GM21526 (cell line): ENCODE measurements around the gene LYAR.

Experiments
- ATAC-seq: cut with Tn5 transposase; IDR thresholded peaks from one replicate; pipeline ENCODE4 v1.9.1; 2021; ENCODE audit warnings: moderate library complexity; ENCODE audit not compliant: unreplicated experiment, low FRiP score

LYAR gene

GRCh38 chr4:4317496-4318232, 27.7 kb upstream of the LYAR start:
- no peak for ATAC-seq

GRCh38 chr4:4316150-4316495, 26.2 kb upstream of the LYAR start:
- ATAC-seq, result no peak

- ATAC-seq, result no peak
Measured at GRCh38 chr4:4315461-4316149, 25.7 kb upstream of the LYAR start.

- ATAC-seq, result no peak
Measured at GRCh38 chr4:4311193-4311592, 21.2 kb upstream of the LYAR start.

- ATAC-seq, result no peak
Measured at GRCh38 chr4:4308800-4309441, 19.0 kb upstream of the LYAR start.

GRCh38 chr4:4306920-4307319, 17.0 kb upstream of the LYAR start:
- ATAC-seq, result no peak

GRCh38 chr4:4302416-4302815, 12.5 kb upstream of the LYAR start:
- ATAC-seq, result no peak

DNA sequence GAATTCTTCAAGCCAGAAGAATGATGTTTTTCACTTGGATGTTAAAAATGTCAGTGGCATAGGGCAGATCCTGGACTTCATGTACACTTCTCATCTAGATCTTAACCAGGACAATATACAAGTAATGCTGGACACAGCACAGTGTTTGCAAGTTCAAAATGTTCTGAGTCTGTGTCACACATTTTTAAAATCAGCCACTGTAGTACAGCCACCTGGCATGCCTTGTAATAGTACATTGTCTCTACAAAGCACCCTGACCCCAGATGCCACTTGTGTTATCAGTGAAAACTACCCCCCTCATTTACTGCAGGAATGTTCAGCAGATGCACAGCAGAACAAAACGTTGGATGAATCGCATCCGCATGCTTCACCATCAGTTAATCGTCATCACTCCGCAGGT, 12.0 kb upstream of the LYAR start:
- no peak for ATAC-seq

DNA sequence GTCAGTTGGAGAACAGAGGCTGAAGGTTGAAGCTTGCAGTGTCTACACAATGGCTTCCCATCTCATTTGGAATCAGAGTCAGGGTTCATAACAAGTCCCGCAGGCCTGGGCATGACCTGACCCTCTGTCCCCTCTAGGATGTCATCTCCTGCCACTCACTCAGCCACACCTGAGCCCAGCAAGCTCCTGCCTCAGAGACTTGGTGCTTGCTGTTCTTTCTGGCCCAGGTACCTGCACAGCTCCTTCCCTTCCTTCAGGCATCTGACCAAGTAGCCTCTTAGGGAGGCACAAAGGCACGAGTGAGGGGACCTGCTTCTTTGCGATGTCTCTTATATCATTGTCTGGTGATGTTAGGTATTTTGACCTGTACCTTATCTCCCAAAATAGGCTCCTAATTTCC, 9.1 kb upstream of the LYAR start:
- ATAC-seq, result no peak

GRCh38 chr4:4296283-4296846, 6.4 kb upstream of the LYAR start:
- no peak for ATAC-seq

- no peak for ATAC-seq
Measured at GRCh38 chr4:4293279-4293678, 3.3 kb upstream of the LYAR start.

DNA sequence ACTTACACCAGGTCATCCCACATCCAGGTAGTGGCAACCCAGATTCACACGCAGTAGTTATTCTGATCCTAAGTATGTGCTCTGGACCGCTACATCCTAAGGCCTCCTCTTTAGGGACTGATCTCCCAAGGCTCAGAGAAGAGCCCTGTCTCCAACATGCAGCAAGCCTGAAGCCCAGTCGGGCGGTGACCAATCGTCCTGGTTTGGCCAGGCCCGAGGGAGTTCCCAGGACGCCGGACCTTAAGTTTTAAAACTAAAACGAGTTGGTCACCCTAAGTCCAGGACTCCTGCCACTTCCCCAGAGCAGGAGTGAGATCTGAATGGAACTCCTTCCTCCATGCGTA, 385 bp downstream of the LYAR start:
- ATAC-seq, result peak; percentile 19

DNA sequence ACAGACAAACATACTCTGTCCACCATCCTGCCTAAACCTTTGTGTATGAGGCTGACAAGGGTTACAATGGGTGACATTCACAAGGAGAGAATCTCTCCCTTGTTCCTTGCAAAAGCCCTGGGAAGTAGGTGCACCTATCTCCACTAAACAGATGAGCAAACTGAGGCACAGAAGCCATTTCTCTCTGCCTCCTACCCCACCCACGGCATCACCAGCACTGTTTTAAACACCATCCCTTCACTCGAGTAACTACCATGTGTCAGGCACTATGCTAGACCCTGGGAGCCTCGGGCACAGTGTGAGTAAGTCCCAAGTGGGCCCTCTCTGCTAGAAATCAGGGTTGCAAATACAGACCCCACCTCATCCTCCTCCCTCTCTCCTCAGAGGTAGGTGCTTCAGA, 899 bp downstream of the LYAR start:
- no peak for ATAC-seq

DNA sequence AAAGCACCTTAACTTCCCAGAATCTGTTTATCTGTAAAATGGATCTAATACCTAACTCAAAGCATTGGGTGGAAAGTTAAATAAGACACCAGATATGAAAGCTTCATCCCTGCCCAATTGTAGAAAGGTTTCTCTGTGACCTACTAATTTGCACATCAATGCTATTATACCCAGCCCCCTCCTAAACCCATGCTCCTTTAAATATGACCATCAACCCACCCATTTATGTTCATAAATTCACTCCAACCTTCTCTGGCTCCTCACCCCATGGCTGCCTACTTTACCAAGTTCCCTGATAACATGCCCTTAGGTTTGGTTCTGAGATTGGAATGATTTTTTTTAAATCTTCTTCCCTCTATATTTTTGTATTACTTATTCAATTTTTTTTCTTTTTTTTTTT, 1.9 kb downstream of the LYAR start:
- ATAC-seq, result no peak

- ATAC-seq, result no peak
Measured at GRCh38 chr4:4284827-4285618, 4.9 kb downstream of the LYAR start.

GRCh38 chr4:4281787-4282186, 8.2 kb downstream of the LYAR start:
- no peak for ATAC-seq

DNA sequence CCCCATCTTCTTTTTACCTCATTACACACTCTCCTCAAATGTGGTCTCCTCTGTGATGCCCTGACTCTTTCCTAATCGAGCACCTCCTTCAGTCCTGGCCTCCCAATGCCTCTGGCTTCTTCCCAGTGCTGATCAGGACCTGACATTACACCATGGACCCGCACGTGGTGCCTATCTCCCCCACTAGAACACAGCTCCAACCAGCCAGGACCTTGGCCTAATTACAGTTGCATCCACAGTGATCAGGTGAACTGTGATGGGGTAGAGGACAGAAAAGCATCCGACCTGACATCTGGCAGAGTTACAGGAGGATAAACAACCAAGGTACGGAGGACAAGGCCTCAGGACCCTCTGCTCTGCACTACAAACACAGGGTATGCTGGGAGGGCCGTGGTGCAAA, 12.4 kb downstream of the LYAR start:
- ATAC-seq, result no peak

- ATAC-seq, result no peak
Measured at GRCh38 chr4:4274226-4274625, 15.7 kb downstream of the LYAR start.

GRCh38 chr4:4271912-4272311, 18.0 kb downstream of the LYAR start:
- ATAC-seq, result no peak

- ATAC-seq, result no peak
Measured at GRCh38 chr4:4270529-4270928, 19.4 kb downstream of the LYAR start.

DNA sequence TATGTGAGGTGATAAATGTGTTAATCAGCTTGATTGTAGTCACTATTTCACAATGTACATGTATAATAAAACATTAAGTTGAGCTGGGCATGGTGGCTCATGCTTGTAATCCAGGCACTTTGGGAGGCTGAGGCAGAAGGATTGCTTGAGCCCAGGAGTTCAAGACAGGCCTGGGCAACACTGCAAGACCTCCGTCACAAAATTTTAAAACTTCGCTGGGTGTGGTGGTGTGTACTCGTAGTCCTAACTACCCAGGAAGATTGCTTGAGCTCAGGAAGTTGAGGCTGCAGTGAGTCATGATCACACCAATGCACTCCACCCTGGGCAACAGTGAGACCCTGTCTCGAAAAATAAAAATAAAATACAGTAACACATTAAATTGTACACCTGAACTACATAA, 20.1 kb downstream of the LYAR start:
- ATAC-seq, result no peak
